Measurements from ENCODE around the gene IST1.
A peak's percentile ranks its signal among the peaks of the same experiment; 100 is the strongest.

The IST1 gene

DNA sequence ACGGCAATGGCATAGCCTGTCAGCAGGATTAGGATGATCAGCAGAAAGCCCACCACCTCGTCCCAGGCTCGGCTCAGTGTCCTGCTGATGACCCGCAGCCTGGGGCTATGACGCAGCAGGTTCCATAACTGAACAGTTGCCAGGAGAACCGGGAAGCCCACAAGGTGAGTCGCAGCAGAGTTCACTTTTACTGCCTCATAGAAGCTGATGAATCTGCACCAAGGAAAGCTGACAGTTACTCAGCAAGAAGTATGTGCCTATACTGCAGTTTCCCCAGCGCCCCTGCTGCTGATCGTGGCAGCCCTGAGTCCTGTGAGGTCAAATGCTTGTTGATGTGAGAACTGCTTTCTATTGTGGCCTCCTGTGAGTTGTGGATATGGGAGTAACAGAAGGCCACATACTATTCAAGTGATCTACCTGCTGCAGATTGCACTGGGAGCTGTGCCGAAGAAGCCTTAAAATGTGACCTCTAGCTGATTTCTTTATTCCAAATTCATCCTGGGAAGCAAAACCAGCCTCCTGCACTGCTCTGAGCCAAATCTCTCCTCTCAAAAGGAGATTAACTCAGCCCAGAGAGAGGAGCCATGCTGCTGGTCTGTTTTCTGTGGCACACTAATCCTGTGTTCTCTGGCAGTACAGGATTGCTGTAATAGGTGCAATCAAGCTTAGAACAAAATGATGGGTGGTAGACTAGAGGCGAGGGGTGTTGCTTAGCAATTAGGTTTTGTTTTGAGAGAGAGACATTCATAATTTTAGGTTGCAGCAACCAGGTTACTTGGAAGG lies 38.8 kb downstream of the IST1 start:
- DNase-seq (ENCODE audit: low read depth), result peak; percentile 86
- TF ChIP-seq, protein P1, sequence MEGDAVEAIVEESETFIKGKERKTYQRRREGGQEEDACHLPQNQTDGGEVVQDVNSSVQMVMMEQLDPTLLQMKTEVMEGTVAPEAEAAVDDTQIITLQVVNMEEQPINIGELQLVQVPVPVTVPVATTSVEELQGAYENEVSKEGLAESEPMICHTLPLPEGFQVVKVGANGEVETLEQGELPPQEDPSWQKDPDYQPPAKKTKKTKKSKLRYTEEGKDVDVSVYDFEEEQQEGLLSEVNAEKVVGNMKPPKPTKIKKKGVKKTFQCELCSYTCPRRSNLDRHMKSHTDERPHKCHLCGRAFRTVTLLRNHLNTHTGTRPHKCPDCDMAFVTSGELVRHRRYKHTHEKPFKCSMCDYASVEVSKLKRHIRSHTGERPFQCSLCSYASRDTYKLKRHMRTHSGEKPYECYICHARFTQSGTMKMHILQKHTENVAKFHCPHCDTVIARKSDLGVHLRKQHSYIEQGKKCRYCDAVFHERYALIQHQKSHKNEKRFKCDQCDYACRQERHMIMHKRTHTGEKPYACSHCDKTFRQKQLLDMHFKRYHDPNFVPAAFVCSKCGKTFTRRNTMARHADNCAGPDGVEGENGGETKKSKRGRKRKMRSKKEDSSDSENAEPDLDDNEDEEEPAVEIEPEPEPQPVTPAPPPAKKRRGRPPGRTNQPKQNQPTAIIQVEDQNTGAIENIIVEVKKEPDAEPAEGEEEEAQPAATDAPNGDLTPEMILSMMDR (conservative IDR thresholded peaks at IDR 0.05; ENCODE audit: low read depth, low read length), result no peak
- H3K4me3 ChIP-seq (ENCODE audit: low read depth, low read length), result no peak overlapping the region

DNA sequence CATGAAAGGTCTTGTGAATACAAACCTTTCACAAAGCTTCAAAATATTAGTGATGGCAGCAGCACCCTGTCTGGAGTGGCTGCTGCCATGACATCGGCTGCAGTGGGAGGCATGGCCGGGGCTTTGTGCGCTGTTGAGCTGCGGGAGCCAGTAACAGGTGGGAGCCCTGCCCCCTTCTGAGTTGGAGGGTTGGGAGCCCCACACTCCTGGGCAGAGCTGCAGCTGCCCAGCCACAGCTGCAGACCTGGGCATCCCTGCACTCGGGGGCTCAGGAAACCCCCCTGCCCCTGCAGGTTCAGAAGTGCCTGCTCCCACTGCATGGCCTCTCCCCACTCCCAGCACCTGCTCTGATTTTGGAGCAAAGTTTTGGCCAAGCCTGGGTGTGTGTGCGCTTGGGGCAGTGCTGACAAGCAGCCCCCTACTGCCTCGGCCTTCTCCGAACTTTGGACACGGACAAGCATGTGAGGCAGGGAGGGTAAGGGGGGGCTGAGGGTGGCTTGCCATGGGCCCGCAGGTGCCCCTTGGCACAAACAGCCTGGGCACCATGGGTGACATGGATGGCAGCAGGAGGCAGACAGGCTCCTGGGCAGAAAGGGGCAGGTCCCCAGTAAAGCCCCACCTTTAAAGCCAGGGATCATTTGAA lies 42.7 kb downstream of the IST1 start:
- DNase-seq (ENCODE audit: low read depth), result no peak
- no peak overlapping the region for H3K4me3 ChIP-seq (ENCODE audit: low read depth, low read length)
- TF ChIP-seq, protein P1 (conservative IDR thresholded peaks at IDR 0.05; ENCODE audit: low read depth, low read length), result no peak

DNA sequence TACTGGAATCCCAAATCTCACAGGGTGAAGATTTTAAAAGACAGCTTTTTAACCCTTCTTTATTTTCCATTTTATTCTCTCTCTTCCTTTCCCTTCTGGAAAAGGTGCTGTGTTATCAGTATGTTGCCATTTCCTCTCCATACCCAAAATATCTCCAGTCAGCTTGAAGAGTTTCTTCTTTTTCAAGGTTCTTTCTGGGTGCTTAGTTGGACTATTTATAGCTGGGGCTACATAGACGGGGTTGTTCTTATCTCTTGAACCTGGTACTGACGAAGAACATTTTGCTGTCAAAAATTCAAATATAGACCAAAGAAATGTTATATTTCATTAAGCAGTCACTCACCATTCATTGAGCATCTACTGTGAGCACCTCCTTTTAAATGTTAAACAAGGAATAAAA lies 48.6 kb downstream of the IST1 start:
- TF ChIP-seq, protein P1 (conservative IDR thresholded peaks at IDR 0.05; ENCODE audit: low read depth, low read length), result no peak
- H3K4me3 ChIP-seq (ENCODE audit: low read depth, low read length), result no peak overlapping the region
- no peak for DNase-seq (ENCODE audit: low read depth)

DNA sequence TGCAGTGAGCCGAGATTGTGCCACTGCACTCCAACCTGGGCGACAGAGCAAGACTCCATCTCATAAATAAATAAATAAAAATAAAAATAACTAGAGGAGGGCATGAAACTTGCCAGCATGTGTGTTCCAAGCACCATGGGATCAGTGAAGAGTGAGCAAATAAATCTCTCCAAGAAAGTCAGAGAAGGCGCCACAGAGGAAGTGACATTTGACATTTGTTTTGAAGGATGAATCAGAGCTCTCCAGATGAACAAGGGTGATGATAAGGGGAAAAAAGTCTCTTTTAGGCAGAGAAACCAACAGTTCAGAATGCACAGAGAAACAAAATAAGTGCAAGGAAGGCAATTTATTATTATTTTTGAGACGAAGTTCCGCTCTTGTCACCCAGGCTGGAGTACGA lies 50.3 kb downstream of the IST1 start:
- no peak for DNase-seq (ENCODE audit: low read depth)
- no peak overlapping the region for H3K4me3 ChIP-seq (ENCODE audit: low read depth, low read length)
- TF ChIP-seq, protein P1 (conservative IDR thresholded peaks at IDR 0.05; ENCODE audit: low read depth, low read length), result no peak

DNA sequence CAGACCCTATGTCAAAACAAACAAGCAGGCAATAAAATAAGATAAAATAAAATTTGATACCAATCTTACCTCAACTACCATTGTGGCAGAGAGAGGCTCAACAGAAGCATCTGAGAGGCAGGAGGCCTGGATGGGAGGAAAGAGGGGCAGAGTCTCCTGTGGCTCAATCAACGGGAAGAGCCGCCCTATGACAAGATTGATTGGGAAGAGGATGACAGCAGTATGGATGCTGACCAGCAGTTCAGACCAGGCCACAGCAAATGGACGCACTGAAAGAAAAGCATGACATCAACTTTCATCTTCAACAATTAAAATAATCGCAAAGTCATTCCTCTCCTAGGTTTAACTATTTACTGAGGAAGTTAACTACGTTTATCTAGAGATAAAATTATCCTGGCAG lies 57.5 kb downstream of the IST1 start:
- TF ChIP-seq, protein P1 (conservative IDR thresholded peaks at IDR 0.05; ENCODE audit: low read depth, low read length), result no peak
- H3K4me3 ChIP-seq (ENCODE audit: low read depth, low read length), result no peak overlapping the region
- DNase-seq (ENCODE audit: low read depth), result no peak

DNA sequence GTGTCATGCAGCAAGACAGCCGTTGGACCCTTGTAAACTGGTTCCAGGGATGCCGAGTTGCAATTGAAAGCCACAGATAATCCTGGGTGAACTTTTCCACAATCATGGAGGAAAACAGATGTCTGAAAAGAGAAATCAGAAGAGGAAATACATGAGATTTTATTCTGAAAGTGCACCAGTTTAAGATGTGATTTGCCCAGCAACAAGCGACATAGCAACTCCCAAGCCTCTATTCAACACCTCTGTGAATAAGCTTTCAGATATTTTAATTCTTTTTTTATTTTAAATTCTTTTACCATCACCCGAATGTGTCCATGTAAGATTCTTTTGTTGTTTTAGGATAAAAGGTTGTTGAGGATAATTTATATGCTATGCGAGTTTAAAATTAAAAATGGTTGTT lies 58.8 kb downstream of the IST1 start:
- TF ChIP-seq, protein P1 (conservative IDR thresholded peaks at IDR 0.05; ENCODE audit: low read depth, low read length), result no peak
- DNase-seq (ENCODE audit: low read depth), result no peak
- H3K4me3 ChIP-seq (ENCODE audit: low read depth, low read length), result no peak overlapping the region

Measured in choroid plexus epithelial cell (primary cell).